HL-60 (cell line): Measurements from ENCODE around the gene CITED2.

Experiments
- DNase-seq, 2 experiments: peaks; one replicate each; pipeline ENCODE4 v3.0.0-alpha.2; 2010 to 2020; ENCODE audit warnings: low read depth in 1 of 2, low spot score in 1 of 2
- H3K27ac ChIP-seq: fragments of 250-450 bp; sonication (Bioruptor Pico); replicated peaks from 2 replicates; pipeline ENCODE4 v1.5.1; 2020; ENCODE audit warnings: mild to moderate bottlenecking, moderate library complexity
- H3K27me3 ChIP-seq: fragments of 250-450 bp; sonication (Bioruptor Pico); 2 replicates; pipeline ENCODE4 v1.5.1; 2021; ENCODE audit warnings: mild to moderate bottlenecking, moderate library complexity; ENCODE audit not compliant: insufficient read depth, poor library complexity, severe bottlenecking
- H3K4me3 ChIP-seq: replicated peaks from 2 replicates; pipeline ENCODE4 v1.5.1; 2011; ENCODE audit warnings: mild to moderate bottlenecking, control low read depth, low read length; ENCODE audit not compliant: insufficient read depth
- GABPA ChIP-seq: IDR thresholded peaks from 2 replicates; pipeline ENCODE4 v1.6.1; 2012; ENCODE audit warnings: low read depth
- POLR2AphosphoS5 ChIP-seq: IDR thresholded peaks from 2 replicates; pipeline ENCODE4 v1.6.1; 2012; ENCODE audit warnings: low read depth
- SPI1 ChIP-seq: IDR thresholded peaks from 2 replicates; pipeline ENCODE4 v1.6.1; 2012; ENCODE audit warnings: low read depth, mild to moderate bottlenecking, borderline replicate concordance
- TF ChIP-seq, protein P1 (sequence below): IDR thresholded peaks from one replicate; pipeline ENCODE4 v1.5.1; 2011; ENCODE audit warnings: low read length, control low read depth, inconsistent platforms; ENCODE audit not compliant: insufficient read depth
- TF ChIP-seq, protein P2 (sequence below): IDR thresholded peaks from 2 replicates; pipeline ENCODE4 v1.6.1; 2012; ENCODE audit warnings: low read depth; ENCODE audit not compliant: insufficient replicate concordance

The CITED2 gene

DNA sequence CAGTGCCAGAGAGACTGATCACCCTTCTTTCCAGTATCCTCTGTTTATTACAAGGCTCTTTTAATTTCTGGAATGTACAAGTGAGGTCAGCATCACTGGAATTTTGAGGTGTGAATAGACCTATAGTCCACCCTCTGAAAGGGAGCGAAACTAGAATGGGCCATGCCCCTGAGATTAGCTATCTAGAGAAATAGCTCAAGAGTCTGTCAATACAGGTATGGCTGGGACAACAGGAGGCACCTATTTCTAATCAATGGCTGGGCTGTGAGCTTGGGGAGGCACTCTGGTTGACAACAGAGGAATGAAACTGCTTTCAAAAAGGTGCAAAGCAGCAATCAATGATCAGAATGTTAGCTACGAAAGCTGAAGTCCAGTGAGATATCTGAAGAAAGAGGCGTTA is 17.3 kb upstream of the CITED2 start:
- Histone ChIP-seq H3K27ac (no peak overlapping the region), H3K27me3 (no peaks in the 10 kb centered on the region), H3K4me3 (no peak overlapping the region)
- TF ChIP-seq, protein P1, sequence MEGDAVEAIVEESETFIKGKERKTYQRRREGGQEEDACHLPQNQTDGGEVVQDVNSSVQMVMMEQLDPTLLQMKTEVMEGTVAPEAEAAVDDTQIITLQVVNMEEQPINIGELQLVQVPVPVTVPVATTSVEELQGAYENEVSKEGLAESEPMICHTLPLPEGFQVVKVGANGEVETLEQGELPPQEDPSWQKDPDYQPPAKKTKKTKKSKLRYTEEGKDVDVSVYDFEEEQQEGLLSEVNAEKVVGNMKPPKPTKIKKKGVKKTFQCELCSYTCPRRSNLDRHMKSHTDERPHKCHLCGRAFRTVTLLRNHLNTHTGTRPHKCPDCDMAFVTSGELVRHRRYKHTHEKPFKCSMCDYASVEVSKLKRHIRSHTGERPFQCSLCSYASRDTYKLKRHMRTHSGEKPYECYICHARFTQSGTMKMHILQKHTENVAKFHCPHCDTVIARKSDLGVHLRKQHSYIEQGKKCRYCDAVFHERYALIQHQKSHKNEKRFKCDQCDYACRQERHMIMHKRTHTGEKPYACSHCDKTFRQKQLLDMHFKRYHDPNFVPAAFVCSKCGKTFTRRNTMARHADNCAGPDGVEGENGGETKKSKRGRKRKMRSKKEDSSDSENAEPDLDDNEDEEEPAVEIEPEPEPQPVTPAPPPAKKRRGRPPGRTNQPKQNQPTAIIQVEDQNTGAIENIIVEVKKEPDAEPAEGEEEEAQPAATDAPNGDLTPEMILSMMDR = no peak
- TF ChIP-seq GABPA (no peak), SPI1 (no peak), POLR2AphosphoS5 (no peak)
- TF ChIP-seq, protein P2, sequence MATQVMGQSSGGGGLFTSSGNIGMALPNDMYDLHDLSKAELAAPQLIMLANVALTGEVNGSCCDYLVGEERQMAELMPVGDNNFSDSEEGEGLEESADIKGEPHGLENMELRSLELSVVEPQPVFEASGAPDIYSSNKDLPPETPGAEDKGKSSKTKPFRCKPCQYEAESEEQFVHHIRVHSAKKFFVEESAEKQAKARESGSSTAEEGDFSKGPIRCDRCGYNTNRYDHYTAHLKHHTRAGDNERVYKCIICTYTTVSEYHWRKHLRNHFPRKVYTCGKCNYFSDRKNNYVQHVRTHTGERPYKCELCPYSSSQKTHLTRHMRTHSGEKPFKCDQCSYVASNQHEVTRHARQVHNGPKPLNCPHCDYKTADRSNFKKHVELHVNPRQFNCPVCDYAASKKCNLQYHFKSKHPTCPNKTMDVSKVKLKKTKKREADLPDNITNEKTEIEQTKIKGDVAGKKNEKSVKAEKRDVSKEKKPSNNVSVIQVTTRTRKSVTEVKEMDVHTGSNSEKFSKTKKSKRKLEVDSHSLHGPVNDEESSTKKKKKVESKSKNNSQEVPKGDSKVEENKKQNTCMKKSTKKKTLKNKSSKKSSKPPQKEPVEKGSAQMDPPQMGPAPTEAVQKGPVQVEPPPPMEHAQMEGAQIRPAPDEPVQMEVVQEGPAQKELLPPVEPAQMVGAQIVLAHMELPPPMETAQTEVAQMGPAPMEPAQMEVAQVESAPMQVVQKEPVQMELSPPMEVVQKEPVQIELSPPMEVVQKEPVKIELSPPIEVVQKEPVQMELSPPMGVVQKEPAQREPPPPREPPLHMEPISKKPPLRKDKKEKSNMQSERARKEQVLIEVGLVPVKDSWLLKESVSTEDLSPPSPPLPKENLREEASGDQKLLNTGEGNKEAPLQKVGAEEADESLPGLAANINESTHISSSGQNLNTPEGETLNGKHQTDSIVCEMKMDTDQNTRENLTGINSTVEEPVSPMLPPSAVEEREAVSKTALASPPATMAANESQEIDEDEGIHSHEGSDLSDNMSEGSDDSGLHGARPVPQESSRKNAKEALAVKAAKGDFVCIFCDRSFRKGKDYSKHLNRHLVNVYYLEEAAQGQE = no peak
- DNase-seq = no peak

DNA sequence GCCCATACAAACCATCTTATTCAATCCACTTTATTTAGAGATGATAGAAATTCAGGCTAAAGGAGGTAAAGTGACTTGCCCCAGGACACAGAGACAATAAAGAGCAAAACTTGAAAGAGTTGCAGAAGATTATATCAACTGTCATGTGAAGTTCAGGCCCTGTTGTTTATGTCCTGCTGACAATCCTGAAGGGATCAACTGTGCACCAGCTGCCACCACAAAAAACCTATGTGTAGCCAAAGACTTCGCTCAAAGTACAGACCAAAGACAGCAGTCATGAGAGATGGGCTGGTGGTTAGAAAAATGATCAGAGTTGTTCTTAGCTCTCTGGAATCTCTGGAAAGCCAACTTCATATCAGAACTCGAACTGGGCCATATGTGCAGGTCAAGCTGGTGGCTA is 16.0 kb upstream of the CITED2 start:
- DNase-seq = no peak
- no peaks in the 10 kb centered on the region for H3K27me3 ChIP-seq
- H3K27ac ChIP-seq = no peak overlapping the region
- no peak for TF ChIP-seq SPI1
- TF ChIP-seq, protein P1 = no peak
- TF ChIP-seq, protein P2 = no peak
- no peak for TF ChIP-seq POLR2AphosphoS5
- TF ChIP-seq GABPA = no peak
- H3K4me3 ChIP-seq = no peak overlapping the region

DNA sequence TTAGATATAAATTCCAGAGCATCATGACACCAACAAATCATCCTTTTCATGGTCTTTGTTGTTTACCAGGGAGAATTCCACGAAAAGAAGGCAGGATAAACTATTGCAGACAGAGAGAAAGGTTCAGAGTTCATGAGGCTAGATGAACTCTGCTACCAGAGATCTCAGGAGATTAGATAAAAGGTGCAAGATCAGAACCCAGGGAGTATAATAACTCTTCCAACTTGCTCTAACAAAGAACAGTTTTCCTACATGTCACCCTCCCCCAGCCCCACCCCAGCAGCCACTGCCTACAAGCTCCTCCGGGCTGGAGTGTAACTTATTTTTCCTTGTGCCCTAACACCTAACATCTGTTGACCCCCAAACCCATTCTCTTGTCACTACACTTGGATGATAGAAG is 13.9 kb upstream of the CITED2 start:
- no peak overlapping the region for H3K27ac ChIP-seq
- TF ChIP-seq, protein P1 = no peak
- TF ChIP-seq, protein P2 = no peak
- TF ChIP-seq GABPA = no peak
- no peak for TF ChIP-seq POLR2AphosphoS5
- TF ChIP-seq SPI1 = no peak

More for the DNA sequence above, 13.9 kb upstream of the CITED2 start:
- Histone ChIP-seq H3K27me3 (no peaks in the 10 kb centered on the region), H3K4me3 (no peak overlapping the region)
- DNase-seq = no peak
